Measurements from ENCODE around the gene FAM193B.
"Not testable (repeated sequence)": the region's sequence is repeated elsewhere in the genome, so short reads cannot be mapped to it uniquely, and the experiment has no call there.

FAM193B gene

GRCh38 chr5:177535125-177535524 is 19.2 kb downstream of the FAM193B start:
- DNase-seq: no peak

GRCh38 chr5:177534433-177534832 is 19.9 kb downstream of the FAM193B start:
- DNase-seq: not testable (repeated sequence)

GRCh38 chr5:177531209-177531940 is 23.0 kb downstream of the FAM193B start:
- no peak for DNase-seq

- no peak for DNase-seq
Observed at GRCh38 chr5:177530638-177531037, 23.7 kb downstream of the FAM193B start.

- DNase-seq: no peak
Observed at GRCh38 chr5:177529247-177530203, 24.8 kb downstream of the FAM193B start.

- DNase-seq: no peak
Observed at GRCh38 chr5:177528631-177529030, 25.7 kb downstream of the FAM193B start.

GRCh38 chr5:177527595-177527994 is 26.8 kb downstream of the FAM193B start:
- no peak for DNase-seq

GRCh38 chr5:177526791-177527190 is 27.6 kb downstream of the FAM193B start:
- DNase-seq: no peak

- no peak for DNase-seq
Observed at GRCh38 chr5:177526191-177526590, 28.2 kb downstream of the FAM193B start.

GRCh38 chr5:177524941-177525655 is 29.3 kb downstream of the FAM193B start:
- no peak for DNase-seq

- DNase-seq: no peak
Observed at GRCh38 chr5:177524539-177524900, 29.8 kb downstream of the FAM193B start.

- DNase-seq: no peak
Observed at GRCh38 chr5:177523711-177524538, 30.4 kb downstream of the FAM193B start.

GRCh38 chr5:177520916-177521513 is 33.3 kb downstream of the FAM193B start:
- no peak for DNase-seq

- DNase-seq: no peak
Observed at GRCh38 chr5:177520271-177520670, 34.1 kb downstream of the FAM193B start.

GRCh38 chr5:177519463-177520235 is 34.7 kb downstream of the FAM193B start:
- DNase-seq: no peak

GRCh38 chr5:177516601-177517568 is 37.5 kb downstream of the FAM193B start, which contains the start of gene DDX41:
DDX41 (minus strand) TSS chr5:177516961; CDS start chr5:177516945, 16 bp downstream.
- peak; percentile 89 for DNase-seq

- no peak for DNase-seq
Observed at GRCh38 chr5:177515580-177515979, 38.8 kb downstream of the FAM193B start.

- no peak for DNase-seq
Observed at GRCh38 chr5:177514541-177514940, 39.8 kb downstream of the FAM193B start.

GRCh38 chr5:177513500-177513899 is 40.9 kb downstream of the FAM193B start:
- no peak for DNase-seq

Measured in DMS79 (cell line).